Astrocyte of the hippocampus (primary cell): ENCODE results near the gene SC5D.

Source experiments
- DNase-seq: peaks from one replicate; pipeline ENCODE4 v3.0.0; 2011; ENCODE audit warnings: low read depth, low spot score

The SC5D gene

DNA sequence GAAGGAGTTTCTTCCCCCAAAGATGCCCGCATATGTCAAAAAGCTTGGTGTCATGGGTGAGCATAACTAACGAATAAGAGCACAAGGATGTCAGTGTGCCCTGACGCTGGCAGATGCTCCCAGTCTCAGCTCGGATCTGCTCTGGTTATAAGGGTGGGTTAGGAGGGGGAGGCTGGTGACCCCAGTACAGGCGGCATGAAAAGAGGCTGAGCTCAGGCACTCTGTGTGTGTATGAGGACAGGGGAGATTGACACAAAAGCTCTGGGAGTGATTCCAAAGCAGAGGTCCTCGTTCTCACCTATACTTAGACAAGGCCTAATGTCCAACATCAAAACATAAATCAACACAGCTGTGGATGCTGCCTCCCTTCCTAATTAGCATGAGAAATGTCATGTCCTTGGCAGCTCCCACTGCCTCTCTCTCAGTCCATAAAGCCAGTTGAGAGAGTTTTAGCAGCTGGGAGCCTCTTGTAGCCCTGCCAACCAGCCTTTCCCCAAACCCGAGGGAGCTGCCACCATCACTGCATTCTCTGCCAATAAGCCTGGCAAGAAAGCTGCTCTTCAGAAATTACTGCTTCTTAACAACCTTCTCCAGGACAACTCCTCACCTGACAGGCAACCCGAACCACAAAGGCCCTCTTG, 59.8 kb downstream of the SC5D start:
- no peak for DNase-seq

DNA sequence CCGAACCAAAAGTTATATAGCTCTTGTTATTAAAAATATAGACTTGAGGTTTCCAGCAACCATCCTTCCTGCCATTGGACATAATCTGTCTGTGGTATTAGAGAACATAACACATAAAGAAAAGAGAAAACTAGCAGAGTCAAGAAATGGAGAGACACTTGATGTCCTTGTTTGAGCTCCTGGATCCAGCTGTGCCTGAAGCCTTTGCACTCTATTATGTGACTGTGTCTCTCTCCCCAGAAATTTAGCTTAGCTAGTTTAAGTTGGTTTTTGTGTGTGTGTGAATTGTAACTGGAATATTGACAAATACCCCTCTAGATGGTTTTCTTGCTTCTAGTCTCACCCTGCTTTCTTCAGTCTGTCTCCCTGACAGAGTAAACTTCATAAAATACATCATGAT, 61.6 kb downstream of the SC5D start:
- DNase-seq, result no peak

DNA sequence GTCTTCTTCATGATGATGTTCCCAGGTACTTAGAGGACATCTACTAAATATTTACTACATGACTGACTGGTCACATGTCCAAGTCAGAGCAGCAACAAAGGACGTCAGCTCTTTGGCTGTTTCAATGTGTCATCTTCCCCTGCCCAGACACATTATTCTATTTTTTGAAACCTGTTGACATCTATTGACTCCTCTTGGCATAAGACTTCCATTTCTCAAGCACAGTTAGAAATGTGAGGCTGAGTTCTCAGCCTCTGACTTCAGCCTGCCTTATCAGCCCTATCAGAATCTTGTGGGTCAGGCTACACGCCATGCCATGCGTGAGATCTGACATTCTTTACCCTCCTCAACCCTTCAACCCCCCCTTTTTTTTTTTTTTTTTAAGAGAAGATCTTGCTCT, 63.8 kb downstream of the SC5D start:
- no peak for DNase-seq
